PC-9 (cell line): ENCODE measurements around the gene ASB3.

ENCODE experiments used
- EZH2 ChIP-seq: fragments of 200-600 bp; sonication (generic); IDR thresholded peaks from 2 replicates; pipeline ENCODE4 v1.8.0; 2017; ENCODE audit warnings: antibody characterized with exemption, low read depth
- TF ChIP-seq, protein P1 (sequence below): fragments of 200-600 bp; sonication (generic); conservative IDR thresholded peaks from 2 replicates; pipeline ENCODE4 v1.6.1; 2017; ENCODE audit warnings: mixed run types, antibody characterized with exemption, mild to moderate bottlenecking, moderate library complexity

GRCh38 chr2:53668624-53669026, 118.1 kb downstream of the ASB3 start:
- TF ChIP-seq EZH2: no peak
- TF ChIP-seq, protein P1, sequence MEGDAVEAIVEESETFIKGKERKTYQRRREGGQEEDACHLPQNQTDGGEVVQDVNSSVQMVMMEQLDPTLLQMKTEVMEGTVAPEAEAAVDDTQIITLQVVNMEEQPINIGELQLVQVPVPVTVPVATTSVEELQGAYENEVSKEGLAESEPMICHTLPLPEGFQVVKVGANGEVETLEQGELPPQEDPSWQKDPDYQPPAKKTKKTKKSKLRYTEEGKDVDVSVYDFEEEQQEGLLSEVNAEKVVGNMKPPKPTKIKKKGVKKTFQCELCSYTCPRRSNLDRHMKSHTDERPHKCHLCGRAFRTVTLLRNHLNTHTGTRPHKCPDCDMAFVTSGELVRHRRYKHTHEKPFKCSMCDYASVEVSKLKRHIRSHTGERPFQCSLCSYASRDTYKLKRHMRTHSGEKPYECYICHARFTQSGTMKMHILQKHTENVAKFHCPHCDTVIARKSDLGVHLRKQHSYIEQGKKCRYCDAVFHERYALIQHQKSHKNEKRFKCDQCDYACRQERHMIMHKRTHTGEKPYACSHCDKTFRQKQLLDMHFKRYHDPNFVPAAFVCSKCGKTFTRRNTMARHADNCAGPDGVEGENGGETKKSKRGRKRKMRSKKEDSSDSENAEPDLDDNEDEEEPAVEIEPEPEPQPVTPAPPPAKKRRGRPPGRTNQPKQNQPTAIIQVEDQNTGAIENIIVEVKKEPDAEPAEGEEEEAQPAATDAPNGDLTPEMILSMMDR: no peak
